Measurements from ENCODE around the gene KIF23. TPM values are rescaled to one million over a fixed set of nuclear protein-coding genes. Genes with fewer than 3 reads are reported as not detected.

Gene KIF23
- total and polyA plus RNA-seq, 12 donors, result 1.3 to 22.3 (median 2.4) TPM

- Histone ChIP-seq H3K4me1 (replicated peaks in 1 of 2) (no peaks in the 10 kb centered on the region), H3K27ac (no peak overlapping the region), H3K36me3 (replicated peaks in 1 of 2) (no peaks in the 10 kb centered on the region), H3K4me3 (no peak overlapping the region), H3K9me3 (replicated peaks in 1 of 3) (no peaks in the 10 kb centered on the region), H3K27me3 (no peaks in the 10 kb centered on the region)
- 74 to 79% (median 75%) methylated on average over 4 of the region's 4 CpGs for whole genome bisulfite sequencing, 4 donors
- TF ChIP-seq CTCF (IDR thresholded peaks at IDR 0.05) (no peak), POLR2A (IDR thresholded peaks at IDR 0.05) (no peak)
- DNase-seq, result no peak
- intact Hi-C loops (cut with DNase I), result no loop called here
Observed at GRCh38 chr15:69403594-69403993, 10.6 kb upstream of the KIF23 start.

- no peaks in the 10 kb centered on the region for H3K27me3 ChIP-seq
- 47 to 55% (median 50%) methylated on average over 3 of the region's 3 CpGs for WGBS, 4 donors
- intact Hi-C loops (cut with DNase I), result no loop called here
- DNase-seq, result no peak
- H3K9me3 ChIP-seq (replicated peaks in 1 of 3), result no peaks in the 10 kb centered on the region
- H3K4me1 ChIP-seq (replicated peaks in 1 of 2), result no peaks in the 10 kb centered on the region
- no peak overlapping the region for H3K4me3 ChIP-seq
- no peaks in the 10 kb centered on the region for H3K36me3 ChIP-seq (replicated peaks in 1 of 2)
- H3K27ac ChIP-seq, result no peak overlapping the region
- TF ChIP-seq CTCF (IDR thresholded peaks at IDR 0.05) (no peak), POLR2A (IDR thresholded peaks at IDR 0.05) (no peak)
Observed at GRCh38 chr15:69405110-69405509, 9.0 kb upstream of the KIF23 start.

GRCh38 chr15:69407719-69408400 is 6.3 kb upstream of the KIF23 start:
- H3K36me3 ChIP-seq (replicated peaks in 1 of 2), result no peaks in the 10 kb centered on the region
- intact Hi-C loops (cut with DNase I), result no loop called here
- WGBS, 4 donors, result 90 to 92% (median 91%) methylated on average over 3 of the region's 3 CpGs
- H3K4me1 ChIP-seq (replicated peaks in 1 of 2), result no peaks in the 10 kb centered on the region
- H3K27me3 ChIP-seq, result no peaks in the 10 kb centered on the region
- no peak overlapping the region for H3K4me3 ChIP-seq
- TF ChIP-seq CTCF (IDR thresholded peaks at IDR 0.05), result no peak
- no peak for TF ChIP-seq POLR2A (IDR thresholded peaks at IDR 0.05)
- H3K27ac ChIP-seq, result no peak overlapping the region
- no peak for DNase-seq
- H3K9me3 ChIP-seq (replicated peaks in 1 of 3), result no peaks in the 10 kb centered on the region

GRCh38 chr15:69408841-69409240 is 5.3 kb upstream of the KIF23 start:
- Histone ChIP-seq H3K4me3 (no peak overlapping the region), H3K27me3 (no peaks in the 10 kb centered on the region), H3K36me3 (replicated peaks in 1 of 2) (no peaks in the 10 kb centered on the region), H3K4me1 (replicated peaks in 1 of 2) (peaks cover 0 to 4% of the 10 kb centered on the region in 2 donors), H3K27ac (no peak overlapping the region), H3K9me3 (replicated peaks in 1 of 3) (no peaks in the 10 kb centered on the region)
- DNase-seq, result no peak
- intact Hi-C loops (cut with DNase I), result no loop called here
- TF ChIP-seq POLR2A (IDR thresholded peaks at IDR 0.05) (no peak), CTCF (IDR thresholded peaks at IDR 0.05) (no peak)
- WGBS, 4 donors, result 70 to 82% (median 76%) methylated on average over 3 of the region's 3 CpGs
